HepG2 (cell line): ENCODE data around the gene POFUT2. TPM values are rescaled to one million over a fixed set of nuclear protein-coding genes. Genes with fewer than 3 reads are reported as not detected.

Source experiments
- ARNT2 ChIP-seq: sonication (generic); formaldehyde crosslinking; IDR thresholded peaks from 2 replicates; pipeline ENCODE4 v1.8.0; 2022; ENCODE audit warnings: mild to moderate bottlenecking, low read depth, missing genetic modification reagents, moderate library complexity
- CENPX ChIP-seq: sonication (generic); formaldehyde crosslinking; IDR thresholded peaks from 2 replicates; pipeline ENCODE4 v1.9.0; 2021; ENCODE audit warnings: mild to moderate bottlenecking, missing genetic modification reagents, moderate library complexity
- JUNB ChIP-seq: sonication (generic); formaldehyde crosslinking; IDR thresholded peaks from 2 replicates; pipeline ENCODE4 v1.8.0; 2022; ENCODE audit warnings: missing genetic modification reagents, mild to moderate bottlenecking, borderline replicate concordance
- KAT7 ChIP-seq: IDR thresholded peaks from 2 replicates; pipeline ENCODE4 v1.6.1; 2018; ENCODE audit warnings: borderline replicate concordance, missing compliant biosample characterization
- MZF1 ChIP-seq: sonication (generic); formaldehyde crosslinking; IDR thresholded peaks from 2 replicates; pipeline ENCODE4 v1.8.1; 2023; ENCODE audit warnings: mild to moderate bottlenecking, missing genetic modification reagents, borderline replicate concordance
- RBM39 ChIP-seq: fragments of 200-400 bp; formaldehyde crosslinking; IDR thresholded peaks from one replicate; pipeline ENCODE4 v1.6.1; 2018; ENCODE audit warnings: antibody characterized with exemption, mild to moderate bottlenecking, low read depth, low read length; ENCODE audit not compliant: poor library complexity, severe bottlenecking
- SMAD9 ChIP-seq: sonication (generic); formaldehyde crosslinking; IDR thresholded peaks from 2 replicates; pipeline ENCODE4 v1.5.1; 2020; ENCODE audit warnings: mild to moderate bottlenecking, missing genetic modification reagents
- TAF15 ChIP-seq: fragments of 200-400 bp; formaldehyde crosslinking; IDR thresholded peaks from one replicate; pipeline ENCODE4 v1.6.1; 2018; ENCODE audit warnings: mild to moderate bottlenecking, low read depth, low read length; ENCODE audit not compliant: poor library complexity, severe bottlenecking
- TBX2 ChIP-seq: sonication (generic); formaldehyde crosslinking; IDR thresholded peaks from 2 replicates; pipeline ENCODE4 v1.5.0; 2020; ENCODE audit warnings: missing genetic modification reagents, mild to moderate bottlenecking, borderline replicate concordance
- ZMYM4 ChIP-seq: sonication (generic); formaldehyde crosslinking; IDR thresholded peaks from 2 replicates; pipeline ENCODE4 v1.8.1; 2023; ENCODE audit warnings: mild to moderate bottlenecking, missing genetic modification reagents
- ZNF143 ChIP-seq: sonication (generic); formaldehyde crosslinking; IDR thresholded peaks from 2 replicates; pipeline ENCODE4 v1.4.0; 2020; ENCODE audit warnings: missing genetic modification reagents
- ZNF564 ChIP-seq: sonication (generic); formaldehyde crosslinking; IDR thresholded peaks from 2 replicates; pipeline ENCODE4 v1.8.1; 2023; ENCODE audit warnings: mild to moderate bottlenecking, missing genetic modification reagents
- ZNF792 ChIP-seq: IDR thresholded peaks from 2 replicates; pipeline ENCODE4 v1.6.1; 2016
- polyA plus RNA-seq, 8 experiments: library from polyadenylated mRNA; depleted of rRNA in 3 of 8; stranded (reverse) in 7 of 8; unstranded in 1 of 8; fragments of >200 nt; fragmentation: Illumina TruSeq in 4 of 8; extraction: Trizol in 4 of 8; gene quantifications; 2 replicates each; pipeline versions ENCODE4 v1.2.1 to v1.2.3, GENCODE V29; 2011 to 2016; ENCODE audit warnings: low read depth in 4 of 8, missing spikeins in 1 of 8, mixed read lengths in 1 of 8; ENCODE audit not compliant: insufficient read depth in 1 of 8
- total RNA-seq, 5 experiments: library from RNA; depleted of rRNA; stranded (reverse); fragments of >200 nt; fragmentation: Illumina TruSeq; extraction: Trizol; gene quantifications; 2 replicates each; pipeline ENCODE4 v1.2.3, GENCODE V29; 2016; ENCODE audit warnings: low read depth in 1 of 5
- TF ChIP-seq, protein P1 (sequence below): sonication (generic); formaldehyde crosslinking; IDR thresholded peaks from one replicate; pipeline ENCODE4 v1.5.1; 2020; ENCODE audit warnings: mild to moderate bottlenecking, missing genetic modification reagents; ENCODE audit errors: not compliant biosample characterization
- TF ChIP-seq, protein P2 (sequence below): sonication (generic); formaldehyde crosslinking; IDR thresholded peaks from 2 replicates; pipeline ENCODE4 v1.4.0; 2020; ENCODE audit warnings: mild to moderate bottlenecking, missing genetic modification reagents, borderline replicate concordance
- TF ChIP-seq, protein P3 (sequence below): sonication (generic); formaldehyde crosslinking; IDR thresholded peaks from 2 replicates; pipeline ENCODE4 v1.5.0; 2020; ENCODE audit warnings: mild to moderate bottlenecking, missing genetic modification reagents

The POFUT2 gene
- total and polyA plus RNA-seq, 2 of the 13 experiments (the other 11 are each of a cell fraction or from before 2014, with no cell fraction given) = 22.8 to 24.0 TPM

DNA sequence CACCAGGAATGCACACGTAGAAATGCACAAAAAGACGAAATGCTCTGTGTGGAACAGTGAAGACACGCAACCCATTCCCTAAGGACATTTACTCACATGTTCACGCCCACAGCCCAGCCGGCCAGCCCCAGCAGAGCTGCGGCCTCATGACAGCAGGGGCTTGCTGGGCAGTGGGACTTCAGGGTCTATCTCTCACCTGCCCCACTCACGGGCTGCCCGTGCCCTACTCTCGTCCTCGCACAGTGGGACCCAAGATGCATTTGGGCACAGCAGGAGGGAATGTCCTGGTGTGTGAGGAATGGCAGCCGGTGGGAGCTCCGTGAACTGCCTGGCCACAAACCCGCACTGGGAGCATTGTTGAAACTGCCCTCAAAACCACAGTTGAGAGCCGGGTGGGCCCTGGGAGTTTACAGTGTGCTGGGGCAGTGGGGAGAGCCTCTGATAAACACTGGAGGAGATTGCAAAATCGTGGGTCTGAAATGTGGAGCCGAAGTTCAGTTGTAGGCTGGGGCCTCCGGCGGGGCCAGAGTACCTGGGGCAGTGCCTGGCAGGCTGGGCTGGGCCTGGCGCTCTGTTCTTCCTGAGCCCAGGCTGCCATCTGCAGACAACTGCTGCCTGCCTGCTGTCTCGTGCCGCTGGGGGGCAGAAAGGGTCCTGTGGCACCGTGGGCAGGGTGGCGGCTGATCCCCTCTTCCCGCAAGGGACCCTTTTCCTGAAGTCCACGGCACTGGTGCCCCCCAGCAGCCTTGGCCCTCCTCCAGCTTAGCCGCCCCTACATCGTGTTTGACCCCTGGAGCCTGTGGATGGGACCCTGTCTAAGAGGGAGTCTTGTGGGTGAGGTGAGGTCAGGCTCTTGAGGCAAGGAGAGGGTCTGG lies 20.7 kb upstream of the POFUT2 start (continued):
- TF ChIP-seq, protein P1, sequence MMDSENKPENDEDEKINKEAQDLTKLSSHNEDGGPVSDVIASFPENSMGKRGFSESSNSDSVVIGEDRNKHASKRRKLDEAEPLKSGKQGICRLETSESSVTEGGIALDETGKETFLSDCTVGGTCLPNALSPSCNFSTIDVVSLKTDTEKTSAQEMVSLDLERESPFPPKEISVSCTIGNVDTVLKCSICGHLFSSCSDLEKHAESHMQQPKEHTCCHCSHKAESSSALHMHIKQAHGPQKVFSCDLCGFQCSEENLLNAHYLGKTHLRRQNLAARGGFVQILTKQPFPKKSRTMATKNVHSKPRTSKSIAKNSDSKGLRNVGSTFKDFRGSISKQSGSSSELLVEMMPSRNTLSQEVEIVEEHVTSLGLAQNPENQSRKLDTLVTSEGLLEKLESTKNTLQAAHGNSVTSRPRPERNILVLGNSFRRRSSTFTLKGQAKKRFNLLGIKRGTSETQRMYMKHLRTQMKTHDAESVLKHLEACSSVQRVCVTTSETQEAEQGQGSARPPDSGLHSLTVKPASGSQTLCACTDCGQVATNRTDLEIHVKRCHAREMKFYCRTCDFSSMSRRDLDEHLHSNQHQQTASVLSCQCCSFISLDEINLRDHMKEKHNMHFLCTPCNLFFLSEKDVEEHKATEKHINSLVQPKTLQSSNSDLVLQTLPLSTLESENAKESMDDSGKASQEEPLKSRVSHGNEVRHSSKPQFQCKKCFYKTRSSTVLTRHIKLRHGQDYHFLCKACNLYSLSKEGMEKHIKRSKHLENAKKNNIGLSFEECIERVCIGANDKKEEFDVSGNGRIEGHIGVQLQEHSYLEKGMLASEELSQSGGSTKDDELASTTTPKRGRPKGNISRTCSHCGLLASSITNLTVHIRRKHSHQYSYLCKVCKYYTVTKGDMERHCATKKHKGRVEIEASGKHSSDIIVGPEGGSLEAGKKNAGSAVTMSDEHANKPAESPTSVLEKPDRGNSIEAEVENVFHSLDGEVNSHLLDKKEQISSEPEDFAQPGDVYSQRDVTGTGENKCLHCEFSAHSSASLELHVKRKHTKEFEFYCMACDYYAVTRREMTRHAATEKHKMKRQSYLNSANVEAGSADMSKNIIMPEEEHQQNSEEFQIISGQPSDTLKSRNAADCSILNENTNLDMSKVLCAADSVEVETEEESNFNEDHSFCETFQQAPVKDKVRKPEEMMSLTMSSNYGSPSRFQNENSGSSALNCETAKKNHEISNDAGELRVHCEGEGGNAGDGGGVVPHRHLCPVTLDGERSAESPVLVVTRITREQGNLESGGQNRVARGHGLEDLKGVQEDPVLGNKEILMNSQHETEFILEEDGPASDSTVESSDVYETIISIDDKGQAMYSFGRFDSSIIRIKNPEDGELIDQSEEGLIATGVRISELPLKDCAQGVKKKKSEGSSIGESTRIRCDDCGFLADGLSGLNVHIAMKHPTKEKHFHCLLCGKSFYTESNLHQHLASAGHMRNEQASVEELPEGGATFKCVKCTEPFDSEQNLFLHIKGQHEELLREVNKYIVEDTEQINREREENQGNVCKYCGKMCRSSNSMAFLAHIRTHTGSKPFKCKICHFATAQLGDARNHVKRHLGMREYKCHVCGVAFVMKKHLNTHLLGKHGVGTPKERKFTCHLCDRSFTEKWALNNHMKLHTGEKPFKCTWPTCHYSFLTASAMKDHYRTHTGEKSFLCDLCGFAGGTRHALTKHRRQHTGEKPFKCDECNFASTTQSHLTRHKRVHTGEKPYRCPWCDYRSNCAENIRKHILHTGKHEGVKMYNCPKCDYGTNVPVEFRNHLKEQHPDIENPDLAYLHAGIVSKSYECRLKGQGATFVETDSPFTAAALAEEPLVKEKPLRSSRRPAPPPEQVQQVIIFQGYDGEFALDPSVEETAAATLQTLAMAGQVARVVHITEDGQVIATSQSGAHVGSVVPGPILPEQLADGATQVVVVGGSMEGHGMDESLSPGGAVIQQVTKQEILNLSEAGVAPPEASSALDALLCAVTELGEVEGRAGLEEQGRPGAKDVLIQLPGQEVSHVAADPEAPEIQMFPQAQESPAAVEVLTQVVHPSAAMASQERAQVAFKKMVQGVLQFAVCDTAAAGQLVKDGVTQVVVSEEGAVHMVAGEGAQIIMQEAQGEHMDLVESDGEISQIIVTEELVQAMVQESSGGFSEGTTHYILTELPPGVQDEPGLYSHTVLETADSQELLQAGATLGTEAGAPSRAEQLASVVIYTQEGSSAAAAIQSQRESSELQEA (CRISPR knock-in tag) = no peak
- TF ChIP-seq MZF1 (CRISPR knock-in tag) (no peak), TAF15 (no peak), JUNB (CRISPR knock-in tag) (no peak), SMAD9 (CRISPR knock-in tag) (no peak), ARNT2 (CRISPR knock-in tag) (peak; percentile 61), KAT7 (CRISPR knock-in tag) (no peak; the same call in 1 of the 2 replicates), RBM39 (peak; percentile 48), ZNF564 (CRISPR knock-in tag) (no peak), ZNF792 (peak; percentile 44; the same call in 1 of the 2 replicates), ZNF143 (no peak), TBX2 (peak; percentile 78), ZMYM4 (CRISPR knock-in tag) (peak; percentile 53), CENPX (no peak)
- TF ChIP-seq, protein P2, sequence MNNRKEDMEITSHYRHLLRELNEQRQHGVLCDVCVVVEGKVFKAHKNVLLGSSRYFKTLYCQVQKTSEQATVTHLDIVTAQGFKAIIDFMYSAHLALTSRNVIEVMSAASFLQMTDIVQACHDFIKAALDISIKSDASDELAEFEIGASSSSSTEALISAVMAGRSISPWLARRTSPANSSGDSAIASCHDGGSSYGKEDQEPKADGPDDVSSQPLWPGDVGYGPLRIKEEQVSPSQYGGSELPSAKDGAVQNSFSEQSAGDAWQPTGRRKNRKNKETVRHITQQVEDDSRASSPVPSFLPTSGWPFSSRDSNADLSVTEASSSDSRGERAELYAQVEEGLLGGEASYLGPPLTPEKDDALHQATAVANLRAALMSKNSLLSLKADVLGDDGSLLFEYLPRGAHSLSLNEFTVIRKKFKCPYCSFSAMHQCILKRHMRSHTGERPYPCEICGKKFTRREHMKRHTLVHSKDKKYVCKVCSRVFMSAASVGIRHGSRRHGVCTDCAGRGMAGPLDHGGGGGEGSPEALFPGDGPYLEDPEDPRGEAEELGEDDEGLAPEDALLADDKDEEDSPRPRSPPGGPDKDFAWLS (CRISPR knock-in tag) = no peak
- TF ChIP-seq, protein P3, sequence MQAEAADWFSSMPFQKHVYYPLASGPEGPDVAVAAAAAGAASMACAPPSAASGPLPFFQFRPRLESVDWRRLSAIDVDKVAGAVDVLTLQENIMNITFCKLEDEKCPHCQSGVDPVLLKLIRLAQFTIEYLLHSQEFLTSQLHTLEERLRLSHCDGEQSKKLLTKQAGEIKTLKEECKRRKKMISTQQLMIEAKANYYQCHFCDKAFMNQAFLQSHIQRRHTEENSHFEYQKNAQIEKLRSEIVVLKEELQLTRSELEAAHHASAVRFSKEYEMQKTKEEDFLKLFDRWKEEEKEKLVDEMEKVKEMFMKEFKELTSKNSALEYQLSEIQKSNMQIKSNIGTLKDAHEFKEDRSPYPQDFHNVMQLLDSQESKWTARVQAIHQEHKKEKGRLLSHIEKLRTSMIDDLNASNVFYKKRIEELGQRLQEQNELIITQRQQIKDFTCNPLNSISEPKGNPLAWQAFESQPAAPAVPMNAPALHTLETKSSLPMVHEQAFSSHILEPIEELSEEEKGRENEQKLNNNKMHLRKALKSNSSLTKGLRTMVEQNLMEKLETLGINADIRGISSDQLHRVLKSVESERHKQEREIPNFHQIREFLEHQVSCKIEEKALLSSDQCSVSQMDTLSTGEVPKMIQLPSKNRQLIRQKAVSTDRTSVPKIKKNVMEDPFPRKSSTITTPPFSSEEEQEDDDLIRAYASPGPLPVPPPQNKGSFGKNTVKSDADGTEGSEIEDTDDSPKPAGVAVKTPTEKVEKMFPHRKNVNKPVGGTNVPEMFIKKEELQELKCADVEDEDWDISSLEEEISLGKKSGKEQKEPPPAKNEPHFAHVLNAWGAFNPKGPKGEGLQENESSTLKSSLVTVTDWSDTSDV (CRISPR knock-in tag) = no peak
